ENCODE results near the gene CCSER1. TPM values are rescaled to one million over a fixed set of nuclear protein-coding genes. Genes with fewer than 3 reads are reported as not detected.

Gene CCSER1
- total RNA-seq, 1 experiment from 2014 or later, result 4.1 TPM

DNA sequence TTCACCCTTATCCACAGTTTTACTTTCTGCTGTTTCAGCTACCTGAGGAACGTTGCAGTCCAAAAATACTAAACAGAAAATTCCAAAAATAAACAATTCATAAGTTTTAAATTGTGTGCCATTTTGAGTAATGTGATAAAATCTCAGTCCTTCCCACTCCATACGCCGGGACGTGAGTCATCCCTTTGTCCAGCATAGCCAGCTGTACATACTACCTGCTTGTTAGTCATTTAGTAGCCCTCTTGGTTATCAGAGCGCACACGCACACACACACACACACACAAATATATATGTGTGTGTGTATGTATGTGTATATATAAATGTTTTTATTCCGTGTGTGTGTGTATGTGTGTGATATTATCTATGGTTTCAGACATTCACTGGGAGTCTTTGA lies 4.8 kb upstream of the CCSER1 start:
- DNase-seq, result no peak
- H3K36me3 ChIP-seq (ENCODE audit: control insufficient read depth, insufficient read depth, low read length), result no peaks in the 10 kb centered on the region
- H3K27me3 ChIP-seq (replicated peaks; ENCODE audit: control insufficient read depth, insufficient read depth, low read length), result no peaks in the 10 kb centered on the region
- TF ChIP-seq, protein P1, sequence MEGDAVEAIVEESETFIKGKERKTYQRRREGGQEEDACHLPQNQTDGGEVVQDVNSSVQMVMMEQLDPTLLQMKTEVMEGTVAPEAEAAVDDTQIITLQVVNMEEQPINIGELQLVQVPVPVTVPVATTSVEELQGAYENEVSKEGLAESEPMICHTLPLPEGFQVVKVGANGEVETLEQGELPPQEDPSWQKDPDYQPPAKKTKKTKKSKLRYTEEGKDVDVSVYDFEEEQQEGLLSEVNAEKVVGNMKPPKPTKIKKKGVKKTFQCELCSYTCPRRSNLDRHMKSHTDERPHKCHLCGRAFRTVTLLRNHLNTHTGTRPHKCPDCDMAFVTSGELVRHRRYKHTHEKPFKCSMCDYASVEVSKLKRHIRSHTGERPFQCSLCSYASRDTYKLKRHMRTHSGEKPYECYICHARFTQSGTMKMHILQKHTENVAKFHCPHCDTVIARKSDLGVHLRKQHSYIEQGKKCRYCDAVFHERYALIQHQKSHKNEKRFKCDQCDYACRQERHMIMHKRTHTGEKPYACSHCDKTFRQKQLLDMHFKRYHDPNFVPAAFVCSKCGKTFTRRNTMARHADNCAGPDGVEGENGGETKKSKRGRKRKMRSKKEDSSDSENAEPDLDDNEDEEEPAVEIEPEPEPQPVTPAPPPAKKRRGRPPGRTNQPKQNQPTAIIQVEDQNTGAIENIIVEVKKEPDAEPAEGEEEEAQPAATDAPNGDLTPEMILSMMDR (IDR thresholded peaks at IDR 0.05; ENCODE audit: insufficient read depth in 1 of 2, low read depth in 1 of 2, low read length in 1 of 2, severe bottlenecking in 1 of 2, unreplicated experiment in 1 of 2), result no peak
- H3K4me1 ChIP-seq, result no peaks in the 10 kb centered on the region
- H3K4me1 Mint-ChIP-seq (ENCODE audit: low read depth, unreplicated experiment), result no peaks in the 10 kb centered on the region
- CTCF ChIA-PET, result no interaction called here
- H3K9me3 ChIP-seq, result no peaks in the 10 kb centered on the region
- no peaks in the 10 kb centered on the region for H3K9me3 Mint-ChIP-seq (ENCODE audit: unreplicated experiment)
- no peak overlapping the region for H3K4me3 ChIP-seq (ENCODE audit: low read depth, low read length)
- POLR2A ChIA-PET, result no interaction called here
- peaks cover 11% of the 10 kb centered on the region for H3K27me3 Mint-ChIP-seq (ENCODE audit: insufficient read depth, unreplicated experiment)
- H3K27ac Mint-ChIP-seq (ENCODE audit: unreplicated experiment), result no peak overlapping the region
- no peak overlapping the region for H3K4me3 Mint-ChIP-seq (ENCODE audit: unreplicated experiment)
- peaks cover 12% of the 10 kb centered on the region for H3K36me3 Mint-ChIP-seq (ENCODE audit: insufficient read depth, unreplicated experiment)
- no TSS peak for BruUV-seq (replicated peaks)
- intact Hi-C loops (cut with micrococcal nuclease; ENCODE audit: unreplicated experiment), result loop anchor here (10.0 kb wide), 1 partner anchor 98 kb away; no protein-coding TSS in a partner anchor

- no peaks in the 10 kb centered on the region for H3K36me3 ChIP-seq (ENCODE audit: control insufficient read depth, insufficient read depth, low read length)
- DNase-seq, result no peak
- no peak overlapping the region for H3K4me3 ChIP-seq (ENCODE audit: low read depth, low read length)
- no peaks in the 10 kb centered on the region for H3K27me3 ChIP-seq (replicated peaks; ENCODE audit: control insufficient read depth, insufficient read depth, low read length)
- TF ChIP-seq, protein P1 (IDR thresholded peaks at IDR 0.05; ENCODE audit: insufficient read depth in 1 of 2, low read depth in 1 of 2, low read length in 1 of 2, severe bottlenecking in 1 of 2, unreplicated experiment in 1 of 2), result no peak
- no peaks in the 10 kb centered on the region for H3K9me3 ChIP-seq
- ChIA-PET POLR2A (no interaction called here), CTCF (no interaction called here)
- Mint-ChIP-seq H3K36me3 (ENCODE audit: insufficient read depth, unreplicated experiment) (peaks cover 16% of the 10 kb centered on the region), H3K27ac (ENCODE audit: unreplicated experiment) (no peak overlapping the region), H3K27me3 (ENCODE audit: insufficient read depth, unreplicated experiment) (peaks cover 7% of the 10 kb centered on the region), H3K4me1 (ENCODE audit: low read depth, unreplicated experiment) (no peaks in the 10 kb centered on the region), H3K4me3 (ENCODE audit: unreplicated experiment) (no peak overlapping the region), H3K9me3 (ENCODE audit: unreplicated experiment) (no peaks in the 10 kb centered on the region)
- intact Hi-C loops (cut with micrococcal nuclease; ENCODE audit: unreplicated experiment), result loop anchor here (10.0 kb wide), 1 partner anchor 99 kb away; no protein-coding TSS in a partner anchor
- BruUV-seq (replicated peaks), result no TSS peak
- H3K4me1 ChIP-seq, result 0 out of 2 replicates have a peak, but pooled peaks cover 3% of the 10 kb centered on the region
Measured at GRCh38 chr4:90124276-90124675, 2.9 kb upstream of the CCSER1 start.

GRCh38 chr4:90126805-90127204 lies 389 bp upstream of the CCSER1 start:
- TF ChIP-seq, protein P1 (IDR thresholded peaks at IDR 0.05; ENCODE audit: insufficient read depth in 1 of 2, low read depth in 1 of 2, low read length in 1 of 2, severe bottlenecking in 1 of 2, unreplicated experiment in 1 of 2), result no peak
- Mint-ChIP-seq H3K4me3 (ENCODE audit: unreplicated experiment) (peak overlapping the region; percentile 86), H3K4me1 (ENCODE audit: low read depth, unreplicated experiment) (no peaks in the 10 kb centered on the region), H3K27me3 (ENCODE audit: insufficient read depth, unreplicated experiment) (peaks cover 7% of the 10 kb centered on the region), H3K9me3 (ENCODE audit: unreplicated experiment) (no peaks in the 10 kb centered on the region), H3K36me3 (ENCODE audit: insufficient read depth, unreplicated experiment) (peaks cover 16% of the 10 kb centered on the region), H3K27ac (ENCODE audit: unreplicated experiment) (no peak overlapping the region)
- Histone ChIP-seq H3K9me3 (no peaks in the 10 kb centered on the region), H3K27me3 (replicated peaks; ENCODE audit: control insufficient read depth, insufficient read depth, low read length) (no peaks in the 10 kb centered on the region), H3K4me1 (0 out of 2 replicates have a peak, but pooled peaks cover 3% of the 10 kb centered on the region), H3K4me3 (ENCODE audit: low read depth, low read length) (peak overlapping the region; percentile 57), H3K36me3 (ENCODE audit: control insufficient read depth, insufficient read depth, low read length) (no peaks in the 10 kb centered on the region)
- no TSS peak for BruUV-seq (replicated peaks)
- ChIA-PET POLR2A (no interaction called here), CTCF (no interaction called here)
- intact Hi-C loops (cut with micrococcal nuclease; ENCODE audit: unreplicated experiment), result loop anchor here (5.0 to 10.0 kb wide), 3 partner anchors 90 to 170 kb away; no protein-coding TSS in a partner anchor
- DNase-seq, result no peak

Measured in Caco-2 (cell line).